ENCODE results near the gene SLC24A4.

Gene SLC24A4

GRCh38 chr14:92457016-92457565, 134.1 kb downstream of the SLC24A4 start:
- Histone ChIP-seq H3K4me3 (ENCODE audit: low read length in 2 of 2) (no peak overlapping the region), H3K4me2 (ENCODE audit: insufficient read depth, low read length, poor library complexity, severe bottlenecking) (no peak overlapping the region), H2BK15ac (ENCODE audit: low read length) (no peak overlapping the region), H3K23ac (ENCODE audit: low read depth, low read length, poor library complexity) (no peak overlapping the region), H4K91ac (ENCODE audit: low read depth, low read length, poor library complexity) (no peak overlapping the region), H2BK120ac (ENCODE audit: low read depth, low read length) (no peak overlapping the region), H3K14ac (ENCODE audit: low read length) (no peak overlapping the region), H3K4me1 (ENCODE audit: control insufficient read depth in 2 of 2, insufficient read depth in 1 of 2, low read depth in 1 of 2, low read length in 2 of 2) (peaks cover 2 to 4% of the 10 kb centered on the region in 2 donors), H3K36me3 (replicated peaks in 1 of 2; ENCODE audit: control insufficient read depth in 2 of 2, insufficient read depth in 2 of 2, low read length in 2 of 2) (no peaks in the 10 kb centered on the region), H4K8ac (ENCODE audit: low read depth, low read length) (no peak overlapping the region), H3K18ac (ENCODE audit: low read length) (no peak overlapping the region), H2BK12ac (ENCODE audit: low read length) (peak overlapping the region; percentile 30), H3K79me1 (ENCODE audit: low read depth, low read length) (no peaks in the 10 kb centered on the region), H2AK5ac (ENCODE audit: low read depth, low read length) (no peak overlapping the region), H3K9ac (ENCODE audit: low read depth, low read length, poor library complexity) (no peak overlapping the region), H3K9me3 (replicated peaks in 1 of 2; ENCODE audit: control insufficient read depth in 2 of 2, insufficient read depth in 1 of 2, low read depth in 1 of 2, low read length in 2 of 2) (no peaks in the 10 kb centered on the region), H3K27me3 (ENCODE audit: control insufficient read depth in 3 of 3, insufficient read depth in 3 of 3, low read depth in 1 of 3, low read length in 3 of 3) (no peaks in the 10 kb centered on the region), H3K27ac (replicated peaks; ENCODE audit: low read length) (no peak overlapping the region), H2AFZ (ENCODE audit: low read length) (no peak overlapping the region), H2BK5ac (ENCODE audit: low read length) (peak overlapping the region; percentile 8), H3K4ac (ENCODE audit: low read length) (no peak overlapping the region)
- no CpG with 5 or more reads among the region's 5 CpGs for WGBS, 2 donors (ENCODE audit: extremely low coverage in 2 of 2, insufficient read length in 2 of 2, insufficient replicate concordance in 1 of 2)
- no peak for DNase-seq (ENCODE audit: low spot score)

- Histone ChIP-seq H3K14ac (ENCODE audit: low read length) (peak overlapping the region; percentile 78), H3K27ac (replicated peaks; ENCODE audit: low read length) (no peak overlapping the region), H3K27me3 (ENCODE audit: control insufficient read depth in 3 of 3, insufficient read depth in 3 of 3, low read depth in 1 of 3, low read length in 3 of 3) (no peaks in the 10 kb centered on the region), H3K9me3 (replicated peaks in 1 of 2; ENCODE audit: control insufficient read depth in 2 of 2, insufficient read depth in 1 of 2, low read depth in 1 of 2, low read length in 2 of 2) (no peaks in the 10 kb centered on the region), H3K18ac (ENCODE audit: low read length) (no peak overlapping the region), H2BK15ac (ENCODE audit: low read length) (no peak overlapping the region), H3K23ac (ENCODE audit: low read depth, low read length, poor library complexity) (no peak overlapping the region), H4K8ac (ENCODE audit: low read depth, low read length) (no peak overlapping the region), H4K91ac (ENCODE audit: low read depth, low read length, poor library complexity) (peak overlapping the region; percentile 16), H2BK12ac (ENCODE audit: low read length) (no peak overlapping the region), H3K4me2 (ENCODE audit: insufficient read depth, low read length, poor library complexity, severe bottlenecking) (no peak overlapping the region), H3K4me1 (ENCODE audit: control insufficient read depth in 2 of 2, insufficient read depth in 1 of 2, low read depth in 1 of 2, low read length in 2 of 2) (peaks cover 2% of the 10 kb centered on the region in 2 donors), H3K4me3 (ENCODE audit: low read length in 2 of 2) (peak overlapping the region in 1 of 2 donors; percentile 5), H3K4ac (ENCODE audit: low read length) (no peak overlapping the region), H2AK5ac (ENCODE audit: low read depth, low read length) (peak overlapping the region; percentile 36), H3K36me3 (replicated peaks in 1 of 2; ENCODE audit: control insufficient read depth in 2 of 2, insufficient read depth in 2 of 2, low read length in 2 of 2) (no peaks in the 10 kb centered on the region), H3K9ac (ENCODE audit: low read depth, low read length, poor library complexity) (no peak overlapping the region), H2BK5ac (ENCODE audit: low read length) (peak overlapping the region; percentile 8), H2BK120ac (ENCODE audit: low read depth, low read length) (no peak overlapping the region), H2AFZ (ENCODE audit: low read length) (no peak overlapping the region), H3K79me1 (ENCODE audit: low read depth, low read length) (no peaks in the 10 kb centered on the region)
- no CpG with 5 or more reads among the region's 17 CpGs for WGBS, 2 donors (ENCODE audit: extremely low coverage in 2 of 2, insufficient read length in 2 of 2, insufficient replicate concordance in 1 of 2)
- DNase-seq (ENCODE audit: low spot score): no peak
Observed at GRCh38 chr14:92458136-92459029, 135.4 kb downstream of the SLC24A4 start.

GRCh38 chr14:92459030-92459949, 136.3 kb downstream of the SLC24A4 start:
- no peak overlapping the region for H4K91ac ChIP-seq (ENCODE audit: low read depth, low read length, poor library complexity)
- H3K9ac ChIP-seq (ENCODE audit: low read depth, low read length, poor library complexity): no peak overlapping the region
- no peak for DNase-seq (ENCODE audit: low spot score)
- no peak overlapping the region for H2BK12ac ChIP-seq (ENCODE audit: low read length)
- no peak overlapping the region for H2BK120ac ChIP-seq (ENCODE audit: low read depth, low read length)
- WGBS, 2 donors (ENCODE audit: extremely low coverage in 2 of 2, insufficient read length in 2 of 2, insufficient replicate concordance in 1 of 2): no CpG with 5 or more reads among the region's 18 CpGs
- no peak overlapping the region for H2BK5ac ChIP-seq (ENCODE audit: low read length)
- H3K9me3 ChIP-seq (replicated peaks in 1 of 2; ENCODE audit: control insufficient read depth in 2 of 2, insufficient read depth in 1 of 2, low read depth in 1 of 2, low read length in 2 of 2): no peaks in the 10 kb centered on the region
- peak overlapping the region; percentile 79 for H2AFZ ChIP-seq (ENCODE audit: low read length)
- H2BK15ac ChIP-seq (ENCODE audit: low read length): no peak overlapping the region
- H4K8ac ChIP-seq (ENCODE audit: low read depth, low read length): peak overlapping the region; percentile 58
- H3K23ac ChIP-seq (ENCODE audit: low read depth, low read length, poor library complexity): no peak overlapping the region
- H3K4ac ChIP-seq (ENCODE audit: low read length): no peak overlapping the region
- no peak overlapping the region for H3K4me2 ChIP-seq (ENCODE audit: insufficient read depth, low read length, poor library complexity, severe bottlenecking)
- no peaks in the 10 kb centered on the region for H3K27me3 ChIP-seq (ENCODE audit: control insufficient read depth in 3 of 3, insufficient read depth in 3 of 3, low read depth in 1 of 3, low read length in 3 of 3)
- peak overlapping the region; percentile 11 for H3K18ac ChIP-seq (ENCODE audit: low read length)
- no peak overlapping the region for H3K4me3 ChIP-seq (ENCODE audit: low read length in 2 of 2)
- H3K4me1 ChIP-seq (ENCODE audit: control insufficient read depth in 2 of 2, insufficient read depth in 1 of 2, low read depth in 1 of 2, low read length in 2 of 2): peaks cover 0 to 2% of the 10 kb centered on the region in 2 donors
- H3K14ac ChIP-seq (ENCODE audit: low read length): no peak overlapping the region
- no peaks in the 10 kb centered on the region for H3K36me3 ChIP-seq (replicated peaks in 1 of 2; ENCODE audit: control insufficient read depth in 2 of 2, insufficient read depth in 2 of 2, low read length in 2 of 2)
- no peak overlapping the region for H3K27ac ChIP-seq (replicated peaks; ENCODE audit: low read length)
- H2AK5ac ChIP-seq (ENCODE audit: low read depth, low read length): no peak overlapping the region
- H3K79me1 ChIP-seq (ENCODE audit: low read depth, low read length): no peaks in the 10 kb centered on the region
